WTC11 (cell line): Measurements from ENCODE around the gene FST. TPM values are rescaled to one million over a fixed set of nuclear protein-coding genes. Genes with fewer than 3 reads are reported as not detected.

Experiments
- ATAC-seq: fragments of 200-7000 bp; cut with Tn5 transposase; 2 replicates; pipeline ENCODE4 v1.10.0; 2021; ENCODE audit warnings: mild to moderate bottlenecking, moderate library complexity
- CTCF ChIA-PET: fragments of 300-600 bp; sonication (Branson Sonifier 250); formaldehyde crosslinking; loops from one replicate; lab custom pipeline; 2021; ENCODE audit warnings: antibody characterized with exemption; lab: Charles Lee
- POLR2A ChIA-PET: fragments of 350-600 bp; sonication (Branson Sonifier 250); formaldehyde crosslinking; loops from one replicate; lab custom pipeline; 2021; ENCODE audit warnings: antibody characterized with exemption; lab: Charles Lee
- DNase-seq: peaks from one replicate; pipeline ENCODE4 v3.0.0; 2021; ENCODE audit warnings: low spot score
- H3K27ac Mint-ChIP-seq: 2 replicates; pipeline ENCODE4 v1.8.0; 2021; ENCODE audit warnings: mixed read lengths
- H3K27me3 Mint-ChIP-seq: 2 replicates; pipeline ENCODE4 v1.8.0; 2021; ENCODE audit warnings: low read depth, mild to moderate bottlenecking, moderate library complexity, mixed read lengths
- H3K36me3 Mint-ChIP-seq: 2 replicates; pipeline ENCODE4 v1.8.0; 2021; ENCODE audit warnings: mixed read lengths
- H3K4me1 Mint-ChIP-seq: 2 replicates; pipeline ENCODE4 v1.8.0; 2022; ENCODE audit warnings: mixed read lengths
- H3K4me3 Mint-ChIP-seq: 2 replicates; pipeline ENCODE4 v1.8.0; 2021; ENCODE audit warnings: mild to moderate bottlenecking, moderate library complexity, mixed read lengths
- H3K9me3 Mint-ChIP-seq: 2 replicates; pipeline ENCODE4 v1.8.0; 2021; ENCODE audit warnings: mixed read lengths
- ATF6 ChIP-seq: sonication (generic); formaldehyde crosslinking; IDR thresholded peaks from 2 replicates; pipeline ENCODE4 v1.8.1; 2023; ENCODE audit warnings: mild to moderate bottlenecking, missing genetic modification reagents
- CTCF ChIP-seq: fragments of 200-600 bp; IDR thresholded peaks from 2 replicates; pipeline ENCODE4 v1.8.0; 2022; ENCODE audit warnings: antibody characterized with exemption
- FOXP1 ChIP-seq: sonication (generic); formaldehyde crosslinking; IDR thresholded peaks from 2 replicates; pipeline ENCODE4 v1.8.0; 2022; ENCODE audit warnings: missing genetic modification reagents, mild to moderate bottlenecking, moderate library complexity, borderline replicate concordance
- GRHL2 ChIP-seq: fragments of 250-450 bp; sonication (Bioruptor Pico); IDR thresholded peaks from 2 replicates; pipeline ENCODE4 v1.8.0; 2022; ENCODE audit warnings: mild to moderate bottlenecking, moderate library complexity; ENCODE audit not compliant: insufficient replicate concordance, severe bottlenecking
- GTF2I ChIP-seq: fragments of 250-450 bp; sonication (Bioruptor Pico); conservative IDR thresholded peaks from 2 replicates; pipeline ENCODE4 v1.4.0; 2021; ENCODE audit warnings: mild to moderate bottlenecking
- IRF2 ChIP-seq: sonication (generic); formaldehyde crosslinking; IDR thresholded peaks from 2 replicates; pipeline ENCODE4 v1.8.0; 2022; ENCODE audit warnings: low read depth, missing genetic modification reagents, borderline replicate concordance
- JAZF1 ChIP-seq: fragments of 250-450 bp; sonication (Bioruptor Pico); IDR thresholded peaks from 2 replicates; pipeline ENCODE4 v1.9.0; 2021; ENCODE audit warnings: moderate library complexity, mild to moderate bottlenecking, inconsistent platforms
- JUN ChIP-seq: sonication (generic); formaldehyde crosslinking; IDR thresholded peaks from 2 replicates; pipeline ENCODE4 v1.8.0; 2023; ENCODE audit warnings: mild to moderate bottlenecking, missing genetic modification reagents
- KAT7 ChIP-seq: sonication (generic); formaldehyde crosslinking; IDR thresholded peaks from 2 replicates; pipeline ENCODE4 v1.8.1; 2023; ENCODE audit warnings: missing genetic modification reagents, mild to moderate bottlenecking, borderline replicate concordance
- MXD4 ChIP-seq: fragments of 250-450 bp; sonication (Bioruptor Pico); IDR thresholded peaks from 2 replicates; pipeline ENCODE4 v1.8.0; 2021; ENCODE audit warnings: mild to moderate bottlenecking, moderate library complexity, borderline replicate concordance
- MYBL2 ChIP-seq: sonication (generic); formaldehyde crosslinking; IDR thresholded peaks from 2 replicates; pipeline ENCODE4 v1.8.1; 2023; ENCODE audit warnings: mild to moderate bottlenecking, moderate library complexity, missing genetic modification reagents
- NFE2L1 ChIP-seq: sonication (generic); formaldehyde crosslinking; IDR thresholded peaks from 2 replicates; pipeline ENCODE4 v1.8.1; 2023; ENCODE audit warnings: missing genetic modification reagents
- NR3C1 ChIP-seq: sonication (generic); formaldehyde crosslinking; conservative IDR thresholded peaks from 2 replicates; pipeline ENCODE4 v1.8.1; 2023; ENCODE audit warnings: low read depth, mild to moderate bottlenecking, missing genetic modification reagents
- PRRX2 ChIP-seq: fragments of 250-450 bp; sonication (Bioruptor Pico); IDR thresholded peaks from 2 replicates; pipeline ENCODE4 v1.8.0; 2021; ENCODE audit warnings: mild to moderate bottlenecking
- RORB ChIP-seq: fragments of 250-450 bp; sonication (Bioruptor Pico); IDR thresholded peaks from 2 replicates; pipeline ENCODE4 v1.9.0; 2021; ENCODE audit warnings: mild to moderate bottlenecking
- SMAD3 ChIP-seq: sonication (generic); formaldehyde crosslinking; IDR thresholded peaks from 2 replicates; pipeline ENCODE4 v1.8.0; 2022; ENCODE audit warnings: missing genetic modification reagents, mild to moderate bottlenecking, borderline replicate concordance
- SOX15 ChIP-seq: fragments of 250-450 bp; sonication (Bioruptor Pico); IDR thresholded peaks from 2 replicates; pipeline ENCODE4 v1.9.0; 2021; ENCODE audit warnings: mild to moderate bottlenecking
- TCF7 ChIP-seq: sonication (generic); formaldehyde crosslinking; IDR thresholded peaks from 2 replicates; pipeline ENCODE4 v1.8.0; 2022; ENCODE audit warnings: mild to moderate bottlenecking, low read depth, missing genetic modification reagents, moderate library complexity
- USF1 ChIP-seq: sonication (generic); formaldehyde crosslinking; IDR thresholded peaks from 2 replicates; pipeline ENCODE4 v1.8.0; 2022; ENCODE audit warnings: mild to moderate bottlenecking, missing genetic modification reagents
- ZBTB21 ChIP-seq: sonication (generic); formaldehyde crosslinking; IDR thresholded peaks from 2 replicates; pipeline ENCODE4 v1.8.1; 2023; ENCODE audit warnings: mild to moderate bottlenecking, missing genetic modification reagents, borderline replicate concordance
- ZNF121 ChIP-seq: sonication (generic); formaldehyde crosslinking; IDR thresholded peaks from 2 replicates; pipeline ENCODE4 v1.8.0; 2023; ENCODE audit warnings: missing genetic modification reagents
- ZNF532 ChIP-seq: fragments of 250-450 bp; sonication (Bioruptor Pico); IDR thresholded peaks from 2 replicates; pipeline ENCODE4 v1.9.0; 2021; ENCODE audit warnings: mild to moderate bottlenecking, borderline replicate concordance
- total RNA-seq: library from RNA; stranded (reverse); gene quantifications from 3 replicates; pipeline ENCODE4 v1.2.3, GENCODE V29; 2021
- TF ChIP-seq, protein P1 (sequence below): sonication (generic); formaldehyde crosslinking; IDR thresholded peaks from 2 replicates; pipeline ENCODE4 v1.8.1; 2022; ENCODE audit warnings: mild to moderate bottlenecking, missing genetic modification reagents, moderate library complexity, borderline replicate concordance
- TF ChIP-seq, protein P2 (sequence below): sonication (generic); formaldehyde crosslinking; IDR thresholded peaks from 2 replicates; pipeline ENCODE4 v1.8.1; 2023; ENCODE audit warnings: mild to moderate bottlenecking, missing genetic modification reagents, moderate library complexity
- TF ChIP-seq, protein P3 (sequence below): sonication (generic); formaldehyde crosslinking; IDR thresholded peaks from 2 replicates; pipeline ENCODE4 v1.8.1; 2022; ENCODE audit warnings: missing genetic modification reagents, borderline replicate concordance

Gene FST
- total RNA-seq, 1 experiment from 2014 or later = 11.8 TPM

- H3K36me3 Mint-ChIP-seq = peaks cover 26% of the 10 kb centered on the region
- H3K4me1 Mint-ChIP-seq = peaks cover 8% of the 10 kb centered on the region
- ChIA-PET CTCF (no interaction called here), POLR2A (no interaction called here)
- DNase-seq = no peak
- ATAC-seq = no peak
- TF ChIP-seq CTCF (no peak), JUN (CRISPR knock-in tag) (no peak), KAT7 (no peak), FOXP1 (CRISPR knock-in tag) (no peak), JAZF1 (CRISPR knock-in tag) (no peak), GTF2I (CRISPR knock-in tag) (no peak), NR3C1 (CRISPR knock-in tag) (no peak), TCF7 (no peak), SMAD3 (no peak), PRRX2 (no peak), NFE2L1 (CRISPR knock-in tag) (no peak), GRHL2 (CRISPR knock-in tag) (no peak), ZNF121 (CRISPR knock-in tag) (no peak), RORB (no peak), USF1 (CRISPR knock-in tag) (no peak)
- TF ChIP-seq, protein P1, sequence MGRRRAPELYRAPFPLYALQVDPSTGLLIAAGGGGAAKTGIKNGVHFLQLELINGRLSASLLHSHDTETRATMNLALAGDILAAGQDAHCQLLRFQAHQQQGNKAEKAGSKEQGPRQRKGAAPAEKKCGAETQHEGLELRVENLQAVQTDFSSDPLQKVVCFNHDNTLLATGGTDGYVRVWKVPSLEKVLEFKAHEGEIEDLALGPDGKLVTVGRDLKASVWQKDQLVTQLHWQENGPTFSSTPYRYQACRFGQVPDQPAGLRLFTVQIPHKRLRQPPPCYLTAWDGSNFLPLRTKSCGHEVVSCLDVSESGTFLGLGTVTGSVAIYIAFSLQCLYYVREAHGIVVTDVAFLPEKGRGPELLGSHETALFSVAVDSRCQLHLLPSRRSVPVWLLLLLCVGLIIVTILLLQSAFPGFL (CRISPR knock-in tag) = no peak
- H3K4me3 Mint-ChIP-seq = no peak overlapping the region
- H3K27ac Mint-ChIP-seq = no peak overlapping the region
- peaks cover 16% of the 10 kb centered on the region for H3K9me3 Mint-ChIP-seq
- H3K27me3 Mint-ChIP-seq = no peaks in the 10 kb centered on the region
Measured at GRCh38 chr5:53488195-53488722, 7.8 kb downstream of the FST start.

- DNase-seq = no peak
- Mint-ChIP-seq H3K36me3 (peaks cover 8% of the 10 kb centered on the region; the same call in 1 of the 2 replicates), H3K4me1 (peaks cover 4% of the 10 kb centered on the region), H3K4me3 (no peak overlapping the region), H3K9me3 (peaks cover 21% of the 10 kb centered on the region), H3K27me3 (no peaks in the 10 kb centered on the region; the same call in 1 of the 2 replicates), H3K27ac (peak overlapping the region; percentile 57; the same call in 1 of the 2 replicates)
- no peak for ATAC-seq
- ChIA-PET POLR2A (no interaction called here), CTCF (no interaction called here)
- TF ChIP-seq IRF2 (CRISPR knock-in tag) (no peak), NFE2L1 (CRISPR knock-in tag) (no peak), SOX15 (CRISPR knock-in tag) (no peak), ZBTB21 (CRISPR knock-in tag) (no peak), PRRX2 (no peak), ZNF532 (CRISPR knock-in tag) (no peak), ATF6 (CRISPR knock-in tag) (no peak), MXD4 (no peak), MYBL2 (CRISPR knock-in tag) (no peak)
- TF ChIP-seq, protein P2, sequence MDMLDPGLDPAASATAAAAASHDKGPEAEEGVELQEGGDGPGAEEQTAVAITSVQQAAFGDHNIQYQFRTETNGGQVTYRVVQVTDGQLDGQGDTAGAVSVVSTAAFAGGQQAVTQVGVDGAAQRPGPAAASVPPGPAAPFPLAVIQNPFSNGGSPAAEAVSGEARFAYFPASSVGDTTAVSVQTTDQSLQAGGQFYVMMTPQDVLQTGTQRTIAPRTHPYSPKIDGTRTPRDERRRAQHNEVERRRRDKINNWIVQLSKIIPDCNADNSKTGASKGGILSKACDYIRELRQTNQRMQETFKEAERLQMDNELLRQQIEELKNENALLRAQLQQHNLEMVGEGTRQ (CRISPR knock-in tag) = no peak
- TF ChIP-seq, protein P3, sequence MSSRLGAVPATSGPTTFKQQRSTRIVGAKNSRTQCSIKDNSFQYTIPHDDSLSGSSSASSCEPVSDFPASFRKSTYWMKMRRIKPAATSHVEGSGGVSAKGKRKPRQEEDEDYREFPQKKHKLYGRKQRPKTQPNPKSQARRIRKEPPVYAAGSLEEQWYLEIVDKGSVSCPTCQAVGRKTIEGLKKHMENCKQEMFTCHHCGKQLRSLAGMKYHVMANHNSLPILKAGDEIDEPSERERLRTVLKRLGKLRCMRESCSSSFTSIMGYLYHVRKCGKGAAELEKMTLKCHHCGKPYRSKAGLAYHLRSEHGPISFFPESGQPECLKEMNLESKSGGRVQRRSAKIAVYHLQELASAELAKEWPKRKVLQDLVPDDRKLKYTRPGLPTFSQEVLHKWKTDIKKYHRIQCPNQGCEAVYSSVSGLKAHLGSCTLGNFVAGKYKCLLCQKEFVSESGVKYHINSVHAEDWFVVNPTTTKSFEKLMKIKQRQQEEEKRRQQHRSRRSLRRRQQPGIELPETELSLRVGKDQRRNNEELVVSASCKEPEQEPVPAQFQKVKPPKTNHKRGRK = no peak
Measured at GRCh38 chr5:53490747-53491146, 10.3 kb downstream of the FST start.
